GM18526 (cell line): ENCODE data around the gene ZDHHC21.

Source experiments
- POLR2A ChIP-seq: IDR thresholded peaks from 3 replicates; pipeline ENCODE4 v1.6.1; 2011; ENCODE audit not compliant: insufficient read length; ENCODE audit errors: extremely low read depth

ZDHHC21 gene

GRCh38 chr9:14702200-14702720 lies 9.0 kb upstream of the ZDHHC21 start:
- no peak for TF ChIP-seq POLR2A

- no peak for TF ChIP-seq POLR2A
Measured at GRCh38 chr9:14692470-14693250, 572 bp downstream of the ZDHHC21 start.

- no peak for TF ChIP-seq POLR2A
Measured at GRCh38 chr9:14690948-14691730, 2.1 kb downstream of the ZDHHC21 start.

- no peak for TF ChIP-seq POLR2A
Measured at GRCh38 chr9:14687042-14687719, 6.1 kb downstream of the ZDHHC21 start.

- no peak for TF ChIP-seq POLR2A
Measured at GRCh38 chr9:14686168-14686567, 7.1 kb downstream of the ZDHHC21 start.

GRCh38 chr9:14678776-14679175 lies 14.5 kb downstream of the ZDHHC21 start:
- TF ChIP-seq POLR2A, result no peak

- no peak for TF ChIP-seq POLR2A
Measured at GRCh38 chr9:14677872-14678271, 15.4 kb downstream of the ZDHHC21 start.

GRCh38 chr9:14677396-14677795 lies 15.8 kb downstream of the ZDHHC21 start:
- no peak for TF ChIP-seq POLR2A

- no peak for TF ChIP-seq POLR2A
Measured at GRCh38 chr9:14674630-14675029, 18.6 kb downstream of the ZDHHC21 start.

- TF ChIP-seq POLR2A, result no peak
Measured at GRCh38 chr9:14671377-14671776, 21.9 kb downstream of the ZDHHC21 start.

- TF ChIP-seq POLR2A, result no peak
Measured at GRCh38 chr9:14670718-14671117, 22.5 kb downstream of the ZDHHC21 start.

- TF ChIP-seq POLR2A, result no peak
Measured at GRCh38 chr9:14662060-14662453, 31.2 kb downstream of the ZDHHC21 start.

GRCh38 chr9:14661421-14662059 lies 31.7 kb downstream of the ZDHHC21 start:
- no peak for TF ChIP-seq POLR2A

- TF ChIP-seq POLR2A, result no peak
Measured at GRCh38 chr9:14660721-14661120, 32.5 kb downstream of the ZDHHC21 start.

- no peak for TF ChIP-seq POLR2A
Measured at GRCh38 chr9:14654932-14655331, 38.3 kb downstream of the ZDHHC21 start.

GRCh38 chr9:14653511-14653910 lies 39.7 kb downstream of the ZDHHC21 start:
- TF ChIP-seq POLR2A, result no peak
